Coronary artery (tissue), 2 donors: ENCODE measurements around the gene PRKCG.
"Not testable (repeated sequence)": the region's sequence is repeated elsewhere in the genome, so short reads cannot be mapped to it uniquely, and the experiment has no call there.

Experiments
- DNase-seq: peaks from one replicate; pipeline ENCODE4 v3.0.0-alpha.2; 2017; ENCODE audit warnings: low spot score
- H3K27ac ChIP-seq, 2 donors: fragments of 200-600 bp; sonication (generic); one replicate each; pipeline ENCODE4 v1.5.1; 2016 to 2019
- H3K4me3 ChIP-seq: fragments of 200-600 bp; sonication (generic); 2 replicates; pipeline ENCODE4 v1.5.1; 2016; ENCODE audit warnings: mild to moderate bottlenecking, moderate library complexity
- TF ChIP-seq, protein P1 (sequence below): fragments of 200-600 bp; sonication (generic); IDR thresholded peaks from one replicate; pipeline ENCODE4 v1.5.1; 2019; ENCODE audit warnings: antibody characterized with exemption

The PRKCG gene

DNA sequence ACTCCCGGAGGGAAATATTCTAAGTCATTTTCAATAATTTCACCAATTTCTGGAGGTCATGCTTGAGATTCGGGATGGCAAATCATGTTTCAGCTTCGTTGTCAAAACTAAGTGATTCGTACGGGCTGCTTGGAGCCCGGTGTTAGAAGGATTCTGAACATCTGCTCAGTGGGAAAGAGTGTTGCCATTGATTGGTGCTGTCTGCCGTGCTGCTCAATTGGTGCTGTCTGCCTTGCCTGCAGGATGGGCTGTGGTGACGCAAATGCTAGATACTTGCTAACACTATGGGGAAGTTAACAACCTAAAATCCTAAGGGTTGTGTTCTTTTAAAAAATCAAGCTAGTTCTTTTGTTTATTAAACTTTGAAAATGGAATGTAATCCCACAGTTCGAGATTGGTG is 63.4 kb downstream of the PRKCG start:
- no peak for DNase-seq
- H3K27ac ChIP-seq, result no peak overlapping the region
- TF ChIP-seq, protein P1, sequence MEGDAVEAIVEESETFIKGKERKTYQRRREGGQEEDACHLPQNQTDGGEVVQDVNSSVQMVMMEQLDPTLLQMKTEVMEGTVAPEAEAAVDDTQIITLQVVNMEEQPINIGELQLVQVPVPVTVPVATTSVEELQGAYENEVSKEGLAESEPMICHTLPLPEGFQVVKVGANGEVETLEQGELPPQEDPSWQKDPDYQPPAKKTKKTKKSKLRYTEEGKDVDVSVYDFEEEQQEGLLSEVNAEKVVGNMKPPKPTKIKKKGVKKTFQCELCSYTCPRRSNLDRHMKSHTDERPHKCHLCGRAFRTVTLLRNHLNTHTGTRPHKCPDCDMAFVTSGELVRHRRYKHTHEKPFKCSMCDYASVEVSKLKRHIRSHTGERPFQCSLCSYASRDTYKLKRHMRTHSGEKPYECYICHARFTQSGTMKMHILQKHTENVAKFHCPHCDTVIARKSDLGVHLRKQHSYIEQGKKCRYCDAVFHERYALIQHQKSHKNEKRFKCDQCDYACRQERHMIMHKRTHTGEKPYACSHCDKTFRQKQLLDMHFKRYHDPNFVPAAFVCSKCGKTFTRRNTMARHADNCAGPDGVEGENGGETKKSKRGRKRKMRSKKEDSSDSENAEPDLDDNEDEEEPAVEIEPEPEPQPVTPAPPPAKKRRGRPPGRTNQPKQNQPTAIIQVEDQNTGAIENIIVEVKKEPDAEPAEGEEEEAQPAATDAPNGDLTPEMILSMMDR, result no peak
- H3K4me3 ChIP-seq, result no peak overlapping the region

- TF ChIP-seq, protein P1, result no peak
- H3K4me3 ChIP-seq, result no peak overlapping the region
- H3K27ac ChIP-seq, result no peak overlapping the region
- DNase-seq, result no peak
Measured at GRCh38 chr19:53945998-53946397, 64.0 kb downstream of the PRKCG start.

DNA sequence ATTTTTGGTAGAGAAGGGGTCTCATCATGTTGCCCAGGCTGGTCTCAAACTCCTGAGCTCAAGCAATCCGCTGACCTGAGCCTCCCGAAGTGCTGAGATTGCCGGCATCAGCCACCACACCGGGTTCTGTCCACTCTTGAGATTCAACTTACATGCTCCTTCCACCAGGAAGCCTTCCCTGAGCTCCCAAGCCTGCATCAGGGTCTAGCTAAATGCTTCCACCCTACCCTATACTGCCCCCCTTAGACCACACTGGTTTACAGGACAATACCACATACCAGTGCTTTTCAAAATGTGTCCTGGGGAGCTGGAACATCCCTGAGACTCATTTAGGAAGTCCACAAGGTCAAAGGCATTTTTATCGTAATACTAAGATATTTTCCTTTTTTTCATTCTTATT is 65.6 kb downstream of the PRKCG start:
- TF ChIP-seq, protein P1, result no peak
- DNase-seq, result no peak
- no peak overlapping the region for H3K4me3 ChIP-seq
- no peak overlapping the region for H3K27ac ChIP-seq

DNA sequence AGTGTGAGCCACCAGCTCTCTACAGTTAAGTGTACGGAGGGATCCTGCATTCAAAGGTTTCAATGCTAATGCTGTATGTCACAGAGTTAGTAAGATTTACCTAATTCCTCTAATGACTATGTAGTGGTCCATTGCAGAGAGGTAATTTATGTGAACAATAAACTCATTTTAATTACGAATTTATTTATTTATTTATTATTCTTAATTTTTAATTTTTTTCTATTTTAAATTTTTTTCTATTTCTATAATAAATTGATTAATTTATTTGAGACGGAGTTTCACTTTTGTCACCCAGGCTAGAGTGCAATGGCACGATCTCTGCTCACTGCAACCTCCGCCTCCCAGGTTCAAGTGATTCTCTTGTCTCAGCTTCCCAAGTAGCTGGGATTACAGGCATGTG is 66.6 kb downstream of the PRKCG start:
- not testable (repeated sequence) for DNase-seq, H3K4me3 ChIP-seq, H3K27ac ChIP-seq

DNA sequence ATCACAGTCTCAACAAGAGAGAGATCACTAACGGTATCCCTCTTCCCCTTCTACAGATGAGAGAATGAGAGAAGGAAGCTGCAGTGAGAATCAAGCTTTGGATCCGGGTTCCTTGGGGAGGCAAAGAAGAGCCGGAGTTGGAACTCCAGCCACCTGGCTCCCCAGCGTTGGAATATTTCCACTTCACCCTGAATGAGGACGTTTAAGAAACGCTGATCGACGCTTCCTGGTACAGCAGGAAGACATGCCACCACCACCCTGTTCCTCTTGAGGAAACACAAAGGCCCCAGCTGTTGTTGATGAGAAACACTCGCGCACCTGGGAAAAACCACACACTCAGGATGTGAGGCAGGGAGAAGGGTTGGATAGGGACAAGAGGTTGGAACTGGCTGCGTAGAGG is 69.4 kb downstream of the PRKCG start:
- no peak overlapping the region for H3K4me3 ChIP-seq
- TF ChIP-seq, protein P1, result no peak
- no peak for DNase-seq
- no peak overlapping the region for H3K27ac ChIP-seq

DNA sequence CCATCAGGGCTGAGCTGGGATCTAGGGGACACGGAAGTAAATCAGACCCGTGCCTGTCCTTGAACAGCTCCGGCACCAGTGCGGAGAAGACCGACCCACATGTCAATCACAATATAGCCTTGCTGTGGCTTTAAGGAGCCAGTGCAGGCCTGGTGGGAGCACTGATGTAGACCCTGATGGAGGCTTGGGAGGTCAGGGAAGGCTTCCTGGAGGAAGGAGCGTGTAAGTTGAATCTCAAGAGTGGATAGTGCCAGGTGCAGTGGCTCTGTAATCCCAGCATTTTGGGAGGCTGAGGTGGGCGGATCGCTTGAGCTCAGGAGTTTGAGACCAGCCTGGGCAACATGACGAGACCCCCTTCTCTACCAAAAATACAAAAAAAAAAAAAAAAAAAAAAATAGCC is 70.0 kb downstream of the PRKCG start:
- no peak overlapping the region for H3K27ac ChIP-seq
- H3K4me3 ChIP-seq, result no peak overlapping the region
- TF ChIP-seq, protein P1, result no peak
- no peak for DNase-seq

- TF ChIP-seq, protein P1, result no peak
- Histone ChIP-seq H3K4me3 (no peak overlapping the region), H3K27ac (no peak overlapping the region)
- DNase-seq, result no peak
Measured at GRCh38 chr19:53953383-53953782, 71.4 kb downstream of the PRKCG start.
